Ammon's horn (tissue), 1 donor: Measurements from ENCODE around the gene APEH.
"Not testable (repeated sequence)": the region's sequence is repeated elsewhere in the genome, so short reads cannot be mapped to it uniquely, and the experiment has no call there.

Experiments used
- DNase-seq: peaks from one replicate; pipeline ENCODE4 v3.0.0-alpha.2; 2016; ENCODE audit warnings: low spot score

Gene APEH

GRCh38 chr3:49689908-49690624, 15.9 kb downstream of the APEH start:
- not testable (repeated sequence) for DNase-seq

GRCh38 chr3:49690856-49691255, 16.7 kb downstream of the APEH start:
- DNase-seq = not testable (repeated sequence)

GRCh38 chr3:49691481-49691880, 17.3 kb downstream of the APEH start:
- DNase-seq = not testable (repeated sequence)

- not testable (repeated sequence) for DNase-seq
Observed at GRCh38 chr3:49694409-49695070, 20.4 kb downstream of the APEH start.

GRCh38 chr3:49695350-49696015, 21.3 kb downstream of the APEH start:
- DNase-seq = not testable (repeated sequence)

GRCh38 chr3:49699281-49699979, 25.3 kb downstream of the APEH start:
- DNase-seq = no peak

GRCh38 chr3:49700014-49700413, 25.9 kb downstream of the APEH start:
- DNase-seq = no peak

- no peak for DNase-seq
Observed at GRCh38 chr3:49700453-49701128, 26.4 kb downstream of the APEH start.

GRCh38 chr3:49701388-49702077, 27.4 kb downstream of the APEH start:
- no peak for DNase-seq

GRCh38 chr3:49702672-49703071, 28.5 kb downstream of the APEH start:
- DNase-seq = no peak

- DNase-seq = peak; percentile 72
Observed at GRCh38 chr3:49703443-49703927, 29.3 kb downstream of the APEH start.

- no peak for DNase-seq
Observed at GRCh38 chr3:49703956-49704355, 29.8 kb downstream of the APEH start.

- DNase-seq = no peak
Observed at GRCh38 chr3:49704629-49705028, 30.5 kb downstream of the APEH start.

- DNase-seq = no peak
Observed at GRCh38 chr3:49705390-49705960, 31.3 kb downstream of the APEH start.

GRCh38 chr3:49706456-49707112, 32.4 kb downstream of the APEH start:
- no peak for DNase-seq

- peak; percentile 66 for DNase-seq
Observed at GRCh38 chr3:49707113-49707480, 32.9 kb downstream of the APEH start.

GRCh38 chr3:49709852-49710251, 35.7 kb downstream of the APEH start:
- DNase-seq = no peak

- no peak for DNase-seq
Observed at GRCh38 chr3:49711489-49711888, 37.3 kb downstream of the APEH start.

GRCh38 chr3:49712166-49712565, 38.0 kb downstream of the APEH start:
- no peak for DNase-seq

GRCh38 chr3:49712631-49713317, 38.6 kb downstream of the APEH start:
- no peak for DNase-seq
